Panc1 (cell line): ENCODE data around the gene NOTCH4.

ENCODE experiments used
- CTCF ChIP-seq: fragments of 450-650 bp; IDR thresholded peaks from 2 replicates; pipeline ENCODE4 v1.5.1; 2017; ENCODE audit warnings: mild to moderate bottlenecking
- REST ChIP-seq, 2 experiments: IDR thresholded peaks; 2 replicates each; pipeline ENCODE4 v1.6.1; 2011 to 2012; ENCODE audit warnings: low read depth in 2 of 2, control low read depth in 1 of 2, low read length in 1 of 2, mild to moderate bottlenecking in 1 of 2, moderate library complexity in 1 of 2; ENCODE audit not compliant: insufficient read depth in 1 of 2
- TCF7L2 ChIP-seq: IDR thresholded peaks from 2 replicates; pipeline ENCODE4 v1.6.1; 2011; ENCODE audit warnings: mild to moderate bottlenecking, low read depth, low read length, inconsistent platforms

GRCh38 chr6:32244270-32244669, 20.4 kb upstream of the NOTCH4 start:
- TF ChIP-seq TCF7L2 (no peak), REST (IDR thresholded peaks at IDR 0.05; ENCODE audit: insufficient read depth in 1 of 2, low read depth in 2 of 2, low read length in 1 of 2) (no peak), CTCF (no peak)
